Measurements from ENCODE around the gene NUP62.

NUP62 gene

GRCh38 chr19:49924004-49924880 is 5.1 kb downstream of the NUP62 start:
- TF ChIP-seq CTCF (IDR thresholded peaks at IDR 0.05; ENCODE audit: low read length, missing control alignments) = no peak
- no peak overlapping the region for H3K4me3 ChIP-seq (replicated peaks; ENCODE audit: low read depth, low read length)
- no peak for DNase-seq (ENCODE audit: low read depth)

DNA sequence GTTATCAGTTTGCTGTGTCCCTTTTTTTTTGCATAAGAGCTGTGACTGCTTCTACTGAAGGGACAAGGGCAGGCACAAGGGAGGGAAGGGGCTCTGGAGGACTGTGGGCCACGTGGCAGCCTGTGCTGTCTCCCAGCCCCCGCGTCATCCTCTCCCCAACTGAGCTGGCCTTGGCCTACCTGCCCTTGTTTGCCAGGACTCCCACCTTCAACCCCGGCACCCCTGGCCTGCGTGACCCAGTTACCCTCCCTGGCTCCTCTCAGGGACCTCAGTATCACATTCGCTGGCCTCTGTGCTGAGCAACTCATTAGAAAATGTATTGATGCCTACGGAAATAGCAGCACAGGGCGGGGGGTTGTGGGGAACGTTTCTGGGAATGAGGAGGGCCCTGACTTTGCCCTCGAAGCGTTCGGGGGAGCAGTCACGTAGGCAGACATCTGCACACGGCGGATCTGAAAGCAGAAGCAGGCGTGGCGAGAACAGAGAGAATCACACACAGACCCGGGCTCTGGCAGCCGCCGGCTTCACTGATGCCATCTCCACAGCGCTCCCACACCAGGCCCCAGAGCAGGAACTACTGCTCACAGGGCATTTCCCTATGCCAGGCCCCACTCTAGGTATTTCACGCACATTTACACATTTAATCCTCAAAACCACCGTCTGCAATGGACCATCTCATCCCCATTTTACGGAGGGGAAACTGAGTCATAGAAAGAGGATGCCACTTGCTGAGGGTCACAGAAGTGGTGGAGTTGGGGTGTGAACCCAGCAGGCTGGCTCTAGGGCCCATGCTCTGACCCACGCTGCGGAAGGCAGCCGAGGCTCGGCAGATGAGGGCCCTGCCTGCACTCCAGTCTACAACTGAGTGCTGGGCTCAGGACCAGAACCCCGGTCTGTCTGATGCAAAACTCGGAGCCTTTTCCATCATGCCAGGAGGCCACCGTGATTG is 6.0 kb downstream of the NUP62 start:
- TF ChIP-seq CTCF (IDR thresholded peaks at IDR 0.05; ENCODE audit: low read length, missing control alignments) = no peak
- no peak overlapping the region for H3K4me3 ChIP-seq (replicated peaks; ENCODE audit: low read depth, low read length)
- no peak for DNase-seq (ENCODE audit: low read depth)

- TF ChIP-seq CTCF (IDR thresholded peaks at IDR 0.05; ENCODE audit: low read length, missing control alignments) = no peak
- H3K4me3 ChIP-seq (replicated peaks; ENCODE audit: low read depth, low read length) = no peak overlapping the region
- peak; percentile 47 for DNase-seq (ENCODE audit: low read depth)
Measured at GRCh38 chr19:49921871-49922795, 7.2 kb downstream of the NUP62 start.

DNA sequence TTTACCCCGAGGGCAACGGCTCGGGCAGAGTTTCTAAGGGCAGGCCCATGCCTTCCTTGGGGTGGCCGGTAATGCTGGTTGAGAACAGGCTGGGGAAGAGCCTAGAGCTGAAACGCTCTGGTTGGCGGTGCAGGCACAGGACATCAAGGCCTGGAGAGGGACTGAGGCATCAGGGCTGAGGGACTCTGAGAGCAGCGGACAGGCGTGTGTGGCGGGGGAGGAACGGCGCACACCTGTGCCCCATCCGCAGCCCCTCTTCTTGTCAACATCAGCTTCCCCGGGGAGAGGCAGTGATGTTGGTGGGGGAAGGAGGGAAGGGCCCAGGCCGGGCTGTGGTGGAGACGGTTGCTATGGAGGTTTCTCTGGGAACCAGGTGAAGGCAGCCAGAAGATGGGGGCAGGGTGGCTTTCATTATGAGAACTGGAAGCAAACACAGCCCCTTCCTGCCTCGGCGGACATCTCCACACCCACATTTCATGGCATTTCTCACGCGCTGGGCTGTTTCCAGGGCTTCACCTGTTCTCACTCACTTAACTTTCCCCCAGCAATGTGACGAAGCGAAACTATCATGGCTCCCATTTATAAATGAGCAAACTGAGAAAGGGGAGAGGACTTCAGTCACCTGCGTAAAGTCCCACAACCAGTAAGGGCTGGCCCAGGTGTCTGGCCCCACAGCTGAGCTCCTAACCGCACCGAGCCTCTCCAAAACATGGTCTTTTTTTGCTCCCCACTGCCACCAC is 8.5 kb downstream of the NUP62 start:
- no peak for DNase-seq (ENCODE audit: low read depth)
- no peak overlapping the region for H3K4me3 ChIP-seq (replicated peaks; ENCODE audit: low read depth, low read length)
- TF ChIP-seq CTCF (IDR thresholded peaks at IDR 0.05; ENCODE audit: low read length, missing control alignments) = no peak

GRCh38 chr19:49918089-49918488 is 11.2 kb downstream of the NUP62 start:
- DNase-seq (ENCODE audit: low read depth) = no peak
- no peak overlapping the region for H3K4me3 ChIP-seq (replicated peaks; ENCODE audit: low read depth, low read length)
- TF ChIP-seq CTCF (IDR thresholded peaks at IDR 0.05; ENCODE audit: low read length, missing control alignments) = no peak

Measured in fibroblast of pulmonary artery (primary cell).